GM18868 (cell line): Measurements from ENCODE around the gene TRHDE.

Source experiments
- ATAC-seq: cut with Tn5 transposase; IDR thresholded peaks from one replicate; pipeline ENCODE4 v1.9.1; 2021; ENCODE audit warnings: mild to moderate bottlenecking, moderate library complexity; ENCODE audit not compliant: unreplicated experiment

Gene TRHDE

GRCh38 chr12:72272091-72272661 is at the start of gene TRHDE:
TSS of gene TRHDE (plus strand) at chr12:72272370. CDS start at chr12:72272644, 274 bp downstream.
- no peak for ATAC-seq

DNA sequence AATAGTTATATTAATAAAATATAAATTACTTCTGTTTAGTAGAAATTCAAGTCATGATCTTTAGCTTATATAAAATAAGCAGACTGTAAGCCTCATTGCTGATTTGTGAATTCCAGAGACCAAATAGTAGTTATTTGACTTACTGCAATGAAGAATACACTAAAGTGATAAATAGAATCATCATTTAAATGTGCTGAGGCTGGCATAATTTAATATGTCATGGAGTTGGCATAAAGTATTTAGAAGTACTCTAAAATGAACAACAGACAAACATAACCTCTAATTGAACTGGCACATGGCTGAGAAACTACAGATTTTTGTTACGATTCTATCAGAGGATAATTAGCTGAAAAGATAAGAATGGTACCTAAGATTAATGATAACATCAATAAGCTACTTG is 45.7 kb upstream of the TRHDE start:
- no peak for ATAC-seq

- no peak for ATAC-seq
Observed at GRCh38 chr12:72228424-72228823, 43.7 kb upstream of the TRHDE start.

DNA sequence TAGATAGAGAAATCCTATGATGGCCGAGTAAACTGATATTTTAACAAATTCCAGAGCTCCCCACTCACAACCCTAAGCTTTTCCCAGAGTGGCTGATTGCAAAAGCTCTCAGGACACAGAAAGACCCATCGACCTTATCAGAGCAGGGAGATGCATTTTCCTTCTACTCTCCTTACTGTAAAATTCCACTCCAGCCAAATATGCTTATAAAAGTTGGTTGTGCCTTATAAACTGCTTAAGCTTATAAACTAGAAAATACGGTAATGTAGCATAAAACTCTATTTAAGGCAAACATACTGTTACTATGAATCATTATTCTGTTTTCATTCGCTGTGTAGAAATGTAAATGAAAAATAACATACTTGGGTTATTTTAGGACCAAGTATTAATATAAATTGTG is 41.6 kb upstream of the TRHDE start:
- no peak for ATAC-seq

- no peak for ATAC-seq
Observed at GRCh38 chr12:72234886-72235285, 37.3 kb upstream of the TRHDE start.

- no peak for ATAC-seq
Observed at GRCh38 chr12:72236071-72236705, 36.0 kb upstream of the TRHDE start.

DNA sequence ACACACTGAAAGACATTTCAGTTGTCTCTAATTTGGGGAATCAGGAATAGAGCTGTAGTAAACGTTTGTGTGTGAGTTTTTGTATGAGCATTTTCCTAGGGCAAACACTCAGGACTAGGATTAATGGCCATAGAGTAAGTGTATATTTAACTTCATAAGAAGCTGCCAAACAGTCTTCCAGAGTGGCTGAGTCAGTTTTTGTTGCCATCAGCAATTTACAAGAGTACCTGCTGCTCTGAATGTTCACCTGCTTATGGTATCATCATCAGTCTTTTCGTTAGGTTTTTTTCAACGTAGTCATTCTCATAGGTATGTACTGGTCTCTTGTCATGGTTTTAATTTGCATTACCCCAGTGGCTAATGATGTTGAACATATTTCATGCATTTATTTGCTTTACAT is 30.6 kb upstream of the TRHDE start:
- no peak for ATAC-seq

DNA sequence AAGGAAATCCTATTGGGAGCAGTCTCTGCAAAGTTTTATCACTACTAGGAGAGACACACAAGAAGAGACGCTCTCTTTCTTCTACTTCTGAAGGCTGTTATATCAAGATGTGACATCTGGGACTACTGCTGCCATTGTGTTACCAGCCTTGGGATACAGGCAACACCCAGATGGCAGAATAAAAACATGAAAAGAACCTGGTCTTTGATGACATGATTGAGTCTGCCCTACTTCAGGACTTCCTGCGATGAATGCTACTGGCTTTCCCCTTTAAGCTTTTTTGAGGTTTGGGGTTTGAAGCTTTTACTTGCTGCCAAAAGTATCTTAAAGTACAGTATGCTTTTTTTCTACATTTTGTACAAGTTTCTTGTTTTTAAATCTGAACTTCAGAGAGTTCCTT is 29.2 kb upstream of the TRHDE start:
- ATAC-seq: no peak

DNA sequence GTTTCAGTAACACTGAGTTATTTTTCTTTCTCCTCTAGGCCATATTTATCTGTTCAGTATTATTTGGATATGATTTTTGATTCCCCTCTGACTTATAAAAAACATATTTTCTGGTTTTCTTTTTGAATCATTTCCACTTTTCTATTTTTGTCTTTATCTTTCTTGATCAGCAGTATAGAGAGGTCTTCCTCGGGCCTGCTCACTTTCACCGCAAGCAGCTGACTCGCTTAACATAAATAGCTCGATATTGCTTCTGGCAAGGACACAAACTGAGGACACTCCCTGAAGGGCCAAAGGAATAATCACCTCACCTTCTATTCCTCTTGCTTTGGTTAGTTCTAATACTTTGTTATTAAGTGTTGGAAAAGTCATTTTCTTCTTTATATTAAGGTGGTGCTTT is 25.8 kb upstream of the TRHDE start:
- ATAC-seq: no peak

DNA sequence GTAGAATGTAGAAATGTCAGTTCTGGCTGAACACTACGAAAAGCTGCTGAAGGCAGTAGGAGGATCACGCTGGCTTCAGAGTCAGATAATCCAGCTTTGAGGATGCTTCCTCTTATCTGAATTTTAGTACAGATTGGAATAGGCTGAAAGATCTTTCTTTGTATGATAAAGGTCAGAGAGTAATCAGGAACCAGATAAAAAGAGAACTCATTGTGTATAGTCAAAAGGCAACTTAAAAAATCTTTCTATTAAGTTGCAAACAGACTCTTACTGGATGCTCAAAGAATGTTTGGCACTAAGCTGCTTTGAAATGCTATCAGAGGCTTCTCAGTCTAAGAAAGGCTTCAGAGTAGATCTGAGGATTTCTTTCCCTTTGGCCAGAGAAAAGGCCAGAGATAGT is 21.8 kb upstream of the TRHDE start:
- no peak for ATAC-seq

DNA sequence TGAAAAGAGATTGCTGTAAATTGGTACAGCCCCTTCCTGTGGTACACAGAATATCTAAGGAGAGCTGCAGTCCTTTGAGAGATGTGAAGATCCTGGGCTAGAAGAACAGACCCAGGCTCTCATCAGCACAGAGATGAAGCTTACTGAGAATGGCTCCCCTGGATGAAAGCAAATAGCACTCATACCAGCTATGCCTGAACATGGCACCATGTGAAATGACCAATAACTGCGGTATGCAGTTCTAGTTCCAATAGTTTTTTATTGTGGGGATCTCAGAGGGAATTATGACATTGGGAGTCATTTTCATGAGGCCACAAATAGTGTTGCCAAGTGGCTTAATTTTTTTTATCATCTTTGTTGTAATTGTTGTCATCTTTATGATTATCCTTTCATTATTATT is 15.4 kb upstream of the TRHDE start:
- ATAC-seq: no peak

- ATAC-seq: no peak
Observed at GRCh38 chr12:72261885-72262284, 10.3 kb upstream of the TRHDE start.

DNA sequence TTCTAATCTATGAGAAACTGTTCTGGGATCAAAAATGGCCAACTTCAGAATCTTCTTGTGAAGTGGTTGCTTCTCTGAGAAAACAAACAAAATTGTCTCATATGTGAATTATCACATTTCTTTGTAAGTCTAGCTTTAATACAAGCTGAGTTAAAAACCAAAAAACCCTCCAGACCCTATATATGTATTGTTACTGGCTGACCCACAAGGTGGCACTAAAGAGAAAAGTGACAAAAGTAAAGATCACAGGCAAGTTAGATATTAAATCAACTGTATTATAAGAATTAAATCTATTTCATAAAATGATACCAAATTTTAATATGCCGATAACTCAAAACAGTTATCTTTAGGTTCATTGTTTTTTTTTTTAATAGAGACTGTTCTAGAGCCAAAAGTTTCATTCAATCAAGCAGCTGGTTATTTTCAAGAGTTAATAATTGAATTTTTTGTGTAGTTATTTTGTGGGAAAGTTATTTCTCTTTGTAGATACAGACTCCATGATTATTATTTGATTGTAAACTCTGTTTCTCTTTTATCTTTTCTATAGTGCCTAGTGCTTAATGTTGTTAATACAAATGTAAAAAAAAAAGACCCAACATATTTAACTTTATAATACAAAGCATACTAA is 7.5 kb upstream of the TRHDE start:
- peak; percentile 67 for ATAC-seq

DNA sequence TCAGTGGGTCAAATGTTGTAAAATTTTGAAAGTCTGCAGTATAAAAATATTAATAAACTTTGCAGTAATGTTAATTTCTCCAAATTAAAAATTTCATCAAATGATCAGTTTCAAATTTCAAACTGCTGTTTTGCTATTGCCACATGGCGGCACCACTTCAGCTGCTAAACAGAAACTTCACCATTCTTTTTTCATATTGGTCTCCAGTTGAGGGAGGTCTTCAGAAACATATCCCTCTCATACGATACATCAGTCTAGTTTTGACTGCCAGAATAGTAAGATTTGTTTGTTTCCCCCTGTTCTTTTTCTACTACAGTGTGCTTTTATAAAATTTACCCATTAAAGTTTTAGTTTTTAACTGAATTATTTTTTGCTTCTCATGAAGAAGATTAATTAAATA is 4.2 kb upstream of the TRHDE start:
- ATAC-seq: no peak

DNA sequence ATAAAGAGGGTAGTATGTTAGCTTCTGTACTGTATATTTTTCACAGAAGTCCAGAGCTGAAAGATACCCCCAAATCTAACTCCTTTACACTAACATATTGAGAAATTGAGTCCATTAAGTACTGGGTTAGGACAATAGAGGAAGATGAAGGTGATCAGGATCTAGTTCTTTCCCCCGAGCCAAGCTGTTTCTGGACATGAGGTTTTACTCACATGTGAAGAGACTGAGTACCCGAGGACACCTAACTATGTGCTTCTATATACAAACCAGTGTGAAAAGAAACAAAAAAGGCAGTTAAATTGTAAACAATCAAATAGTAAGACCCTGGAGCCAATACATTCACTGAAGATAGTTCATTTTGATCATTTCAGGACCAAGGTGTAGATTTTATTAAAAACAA is 3.8 kb upstream of the TRHDE start:
- ATAC-seq: no peak

DNA sequence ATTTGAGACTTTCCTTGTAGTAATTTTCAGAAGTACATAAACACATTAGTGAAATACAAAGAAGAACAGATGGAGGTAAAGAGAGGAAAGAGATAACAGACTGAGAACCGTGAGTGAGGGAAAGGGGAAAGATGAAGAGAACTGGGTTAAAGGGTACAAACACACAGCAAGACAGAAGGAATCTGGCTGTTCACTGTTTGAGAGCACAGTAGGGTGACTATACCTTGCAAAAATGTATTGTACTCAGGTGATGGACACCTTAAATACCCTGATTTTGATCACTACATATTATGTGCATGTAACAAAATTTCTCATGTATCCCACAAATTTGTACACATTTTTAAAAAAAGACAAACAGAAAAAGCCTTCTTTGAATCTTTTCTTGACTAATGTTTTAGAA is 2.7 kb upstream of the TRHDE start:
- ATAC-seq: no peak

GRCh38 chr12:72270246-72270645 is 1.9 kb upstream of the TRHDE start:
- ATAC-seq: no peak

- ATAC-seq: no peak
Observed at GRCh38 chr12:72270961-72271360, 1.2 kb upstream of the TRHDE start.

- ATAC-seq: no peak
Observed at GRCh38 chr12:72271451-72272090, 599 bp upstream of the TRHDE start.

DNA sequence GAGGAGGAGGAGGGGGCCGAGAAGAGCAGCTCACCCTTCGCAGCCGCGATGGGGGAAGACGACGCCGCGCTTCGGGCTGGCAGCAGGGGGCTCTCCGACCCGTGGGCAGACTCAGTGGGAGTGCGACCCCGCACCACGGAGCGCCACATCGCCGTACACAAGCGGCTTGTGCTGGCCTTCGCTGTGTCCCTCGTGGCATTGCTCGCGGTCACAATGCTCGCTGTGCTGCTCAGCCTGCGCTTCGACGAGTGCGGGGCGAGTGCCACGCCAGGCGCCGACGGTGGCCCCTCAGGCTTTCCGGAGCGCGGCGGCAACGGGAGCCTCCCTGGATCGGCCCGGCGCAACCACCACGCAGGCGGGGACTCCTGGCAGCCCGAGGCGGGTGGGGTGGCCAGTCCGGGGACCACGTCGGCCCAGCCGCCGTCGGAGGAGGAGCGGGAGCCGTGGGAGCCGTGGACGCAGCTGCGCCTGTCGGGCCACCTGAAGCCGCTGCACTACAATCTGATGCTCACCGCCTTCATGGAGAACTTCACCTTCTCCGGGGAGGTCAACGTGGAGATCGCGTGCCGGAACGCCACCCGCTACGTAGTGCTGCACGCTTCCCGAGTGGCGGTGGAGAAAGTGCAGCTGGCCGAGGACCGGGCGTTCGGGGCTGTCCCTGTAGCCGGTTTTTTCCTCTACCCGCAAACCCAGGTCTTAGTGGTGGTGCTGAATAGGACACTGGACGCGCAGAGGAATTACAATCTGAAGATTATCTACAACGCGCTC is 745 bp downstream of the TRHDE start:
- no peak for ATAC-seq

DNA sequence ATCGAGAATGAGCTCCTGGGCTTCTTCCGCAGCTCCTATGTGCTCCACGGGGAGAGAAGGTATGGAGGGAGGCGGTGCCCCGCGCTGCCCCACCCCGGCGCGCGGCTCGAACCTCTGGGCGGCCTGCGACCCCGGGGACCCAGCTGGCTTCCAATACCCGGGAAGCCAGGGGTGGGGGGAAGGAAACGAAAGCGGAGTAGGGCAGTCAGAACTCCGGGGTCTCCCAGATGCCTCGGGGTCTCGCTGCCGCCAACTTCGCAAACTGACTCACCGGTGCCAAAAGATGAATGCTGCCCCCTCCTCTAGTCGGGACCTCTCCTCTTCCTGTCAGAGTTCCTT is 1.3 kb downstream of the TRHDE start:
- ATAC-seq: no peak
